Head of caudate nucleus (tissue), 42 donors: ENCODE data around the gene LHX6.

Experiments used
- DNase-seq, 42 donors: peaks; one replicate each; pipeline versions ENCODE4 v3.0.0 to v3.0.0-alpha.2; 2020 to 2021; ENCODE audit warnings: mixed read lengths in 7 of 42
- intact Hi-C: fragments of 100-400 bp; cut with DNase I; formaldehyde crosslinking; loops from one replicate; pipeline ENCODE4 v1.15.0; 2022

LHX6 gene

GRCh38 chr9:122197882-122198281 is 30.9 kb downstream of the LHX6 start:
- intact Hi-C loops: no loop called here
- DNase-seq: no peak

GRCh38 chr9:122197426-122197825 is 31.3 kb downstream of the LHX6 start:
- no peak for DNase-seq
- intact Hi-C loops: no loop called here

- intact Hi-C loops: no loop called here
- no peak for DNase-seq
These were observed 32.9 kb downstream of the LHX6 start for GRCh38 chr9:122195875-122196274.

GRCh38 chr9:122193651-122194050 is 35.1 kb downstream of the LHX6 start:
- DNase-seq: no peak
- intact Hi-C loops: no loop called here

GRCh38 chr9:122192914-122193525 is 35.7 kb downstream of the LHX6 start:
- no peak for DNase-seq

GRCh38 chr9:122192261-122192875 is 36.4 kb downstream of the LHX6 start:
- no peak for DNase-seq
- intact Hi-C loops: no loop called here

More at GRCh38 chr9:122192914-122193525, 35.7 kb downstream of the LHX6 start:
- intact Hi-C loops: no loop called here

GRCh38 chr9:122191584-122191983 is 37.2 kb downstream of the LHX6 start:
- intact Hi-C loops: no loop called here
- no peak for DNase-seq

- intact Hi-C loops: no loop called here
- DNase-seq: peak in 25 of 42 donors; percentile 7 to 65 (median 38)
These were observed 38.0 kb downstream of the LHX6 start for GRCh38 chr9:122190597-122191381.

GRCh38 chr9:122188369-122188768 is 40.4 kb downstream of the LHX6 start:
- intact Hi-C loops: no loop called here
- DNase-seq: no peak

- DNase-seq: no peak
- intact Hi-C loops: no loop called here
These were observed 41.8 kb downstream of the LHX6 start for GRCh38 chr9:122186777-122187470.

- intact Hi-C loops: no loop called here
These were observed 42.5 kb downstream of the LHX6 start for GRCh38 chr9:122186301-122186700.

GRCh38 chr9:122184551-122184950 is 44.2 kb downstream of the LHX6 start:
- no peak for DNase-seq
- intact Hi-C loops: no loop called here

More at GRCh38 chr9:122186301-122186700, 42.5 kb downstream of the LHX6 start:
- DNase-seq: no peak

GRCh38 chr9:122183501-122183900 is 45.3 kb downstream of the LHX6 start:
- intact Hi-C loops: no loop called here
- DNase-seq: no peak

- intact Hi-C loops: no loop called here
These were observed 48.1 kb downstream of the LHX6 start for GRCh38 chr9:122180633-122181032.

GRCh38 chr9:122179690-122180074 is 49.1 kb downstream of the LHX6 start:
- no peak for DNase-seq
- intact Hi-C loops: no loop called here

More at GRCh38 chr9:122180633-122181032, 48.1 kb downstream of the LHX6 start:
- DNase-seq: peak in 33 of 42 donors; percentile 13 to 76 (median 45)

GRCh38 chr9:122179054-122179689 is 49.6 kb downstream of the LHX6 start:
- DNase-seq: no peak
- intact Hi-C loops: no loop called here

GRCh38 chr9:122176916-122177315 is 51.8 kb downstream of the LHX6 start:
- no peak for DNase-seq
- intact Hi-C loops: no loop called here

- no peak for DNase-seq
- intact Hi-C loops: no loop called here
These were observed 55.1 kb downstream of the LHX6 start for GRCh38 chr9:122173670-122174069.

GRCh38 chr9:122172131-122172530 is 56.6 kb downstream of the LHX6 start:
- intact Hi-C loops: no loop called here
- no peak for DNase-seq
